Kidney tubule cell (primary cell): Measurements from ENCODE around the gene UXT.
"Not testable (repeated sequence)": the region's sequence is repeated elsewhere in the genome, so short reads cannot be mapped to it uniquely, and the experiment has no call there.

ENCODE experiments used
- DNase-seq: peaks from one replicate; pipeline ENCODE4 v3.0.0-alpha.2; 2018; ENCODE audit warnings: low spot score

Gene UXT

GRCh38 chrX:47658684-47659420 is at the start of gene UXT:
UXT (minus strand) TSS chrX:47659180; CDS start chrX:47658927, 253 bp downstream.
- peak; percentile 94 for DNase-seq

- no peak for DNase-seq
Measured at GRCh38 chrX:47707031-47707780, 48.2 kb upstream of the UXT start.

GRCh38 chrX:47706575-47706974 is 47.6 kb upstream of the UXT start:
- DNase-seq: no peak

GRCh38 chrX:47704736-47705135 is 45.8 kb upstream of the UXT start:
- DNase-seq: no peak

GRCh38 chrX:47697181-47697580 is 38.2 kb upstream of the UXT start:
- no peak for DNase-seq

- DNase-seq: peak; percentile 3
Measured at GRCh38 chrX:47690175-47690574, 31.2 kb upstream of the UXT start.

- no peak for DNase-seq
Measured at GRCh38 chrX:47687263-47687662, 28.3 kb upstream of the UXT start.

GRCh38 chrX:47683829-47684205 is 24.8 kb upstream of the UXT start:
- DNase-seq: no peak

- no peak for DNase-seq
Measured at GRCh38 chrX:47683184-47683828, 24.3 kb upstream of the UXT start.

GRCh38 chrX:47675959-47676859 is 17.2 kb upstream of the UXT start:
- not testable (repeated sequence) for DNase-seq

GRCh38 chrX:47674776-47675175 is 15.8 kb upstream of the UXT start:
- no peak for DNase-seq

GRCh38 chrX:47665797-47666196 is 6.8 kb upstream of the UXT start:
- not testable (repeated sequence) for DNase-seq

GRCh38 chrX:47664737-47665136 is 5.8 kb upstream of the UXT start:
- no peak for DNase-seq

GRCh38 chrX:47662144-47662657 is 3.2 kb upstream of the UXT start:
- DNase-seq: peak; percentile 95

GRCh38 chrX:47661539-47661938 is 2.6 kb upstream of the UXT start:
- DNase-seq: no peak

- DNase-seq: no peak
Measured at GRCh38 chrX:47659421-47659726, 394 bp upstream of the UXT start.

GRCh38 chrX:47658301-47658683 is 688 bp downstream of the UXT start:
- DNase-seq: no peak

GRCh38 chrX:47651043-47651905 is 7.7 kb downstream of the UXT start:
- DNase-seq: no peak

GRCh38 chrX:47650164-47651042 is 8.6 kb downstream of the UXT start, which contains the start of gene ELK1:
ELK1 (minus strand) TSS chrX:47650563; CDS start chrX:47641441, 9,122 bp downstream.
- DNase-seq: peak; percentile 96

GRCh38 chrX:47649781-47650163 is 9.2 kb downstream of the UXT start:
- DNase-seq: no peak
